ENCODE data around the gene ARID5B.

Gene ARID5B

DNA sequence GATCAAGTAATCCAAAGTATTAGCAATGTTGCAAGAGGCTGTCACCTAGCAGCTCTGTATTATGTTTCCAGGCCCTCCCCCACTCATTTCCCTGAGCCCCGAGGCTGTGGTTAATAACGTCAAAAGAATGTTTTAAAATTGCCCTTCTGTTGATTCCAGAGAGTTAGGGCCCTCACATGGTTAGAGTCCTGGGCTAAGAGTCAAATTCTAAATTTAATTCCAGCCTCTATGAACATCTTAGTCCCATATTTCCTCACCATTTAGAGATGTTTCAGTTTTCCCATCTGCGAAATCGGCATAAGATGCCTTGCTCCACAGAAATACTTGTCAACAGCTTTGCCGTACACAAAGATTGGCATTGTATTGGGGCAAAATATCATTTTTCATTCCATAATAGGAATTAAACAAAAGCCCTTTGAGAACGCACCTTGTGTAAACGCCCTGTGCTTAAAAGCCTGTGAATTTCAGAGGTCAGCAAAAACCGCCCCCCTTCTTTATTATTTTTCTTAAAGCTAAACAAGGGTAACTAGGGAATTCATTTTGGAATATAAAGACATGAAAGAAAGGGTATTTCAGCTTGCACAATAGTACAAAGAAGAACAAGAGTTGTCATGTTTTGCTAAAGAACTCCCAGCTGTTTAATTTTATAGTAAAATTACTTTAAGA is 135.8 kb downstream of the ARID5B start:
- no peak overlapping the region for H3K27ac ChIP-seq (ENCODE audit: low read length)

DNA sequence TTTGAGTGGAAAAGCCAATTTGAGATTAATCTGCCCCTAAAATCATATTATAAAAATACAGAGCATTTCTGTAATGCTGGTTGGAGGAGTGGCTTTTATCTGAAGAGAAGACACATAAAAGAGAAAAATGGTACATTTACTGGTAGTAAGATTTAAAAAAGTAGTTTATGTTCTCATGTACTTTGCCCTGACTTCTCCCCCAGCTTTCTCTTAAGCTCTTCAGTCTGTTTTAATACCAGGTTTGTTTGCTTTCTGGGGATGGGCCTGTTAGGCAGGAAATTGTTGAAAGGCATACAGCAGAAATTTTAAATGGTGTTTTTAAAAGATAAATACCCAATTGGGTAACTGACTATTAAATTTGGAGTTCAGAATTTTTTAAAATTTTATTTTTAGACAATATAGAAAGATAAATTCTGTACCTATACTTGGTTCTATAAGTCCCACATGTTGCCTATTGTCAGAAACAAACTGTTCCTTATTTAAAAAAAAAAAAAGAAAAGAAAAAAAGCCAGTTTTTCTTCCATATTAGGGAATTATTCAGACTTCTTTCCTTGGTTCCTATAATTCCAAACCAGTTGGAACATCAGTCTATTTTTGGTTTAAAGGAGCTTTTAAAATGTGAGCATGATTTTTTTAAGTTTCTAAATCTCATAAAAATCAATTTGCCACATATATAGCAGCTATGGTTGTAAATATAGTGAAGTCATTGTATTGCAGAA is 136.6 kb downstream of the ARID5B start:
- no peaks in the 10 kb centered on the region for H3K9me3 ChIP-seq (ENCODE audit: control insufficient read depth, low read depth, low read length)
- no peak overlapping the region for H3K27ac ChIP-seq (ENCODE audit: low read length)
- peaks cover 15% of the 10 kb centered on the region for H3K4me1 ChIP-seq (ENCODE audit: control insufficient read depth, low read depth, low read length)
- no peak overlapping the region for H3K4me3 ChIP-seq (ENCODE audit: low read length)
- H3K9ac ChIP-seq (ENCODE audit: low read length), result no peak overlapping the region
- no peaks in the 10 kb centered on the region for H3K36me3 ChIP-seq (ENCODE audit: control insufficient read depth, low read depth, low read length)
- no peaks in the 10 kb centered on the region for H3K27me3 ChIP-seq (ENCODE audit: control insufficient read depth, insufficient read depth, low read length)

More for the DNA sequence above, 135.8 kb downstream of the ARID5B start:
- H3K9me3 ChIP-seq (ENCODE audit: control insufficient read depth, low read depth, low read length), result no peaks in the 10 kb centered on the region
- no peak overlapping the region for H3K9ac ChIP-seq (ENCODE audit: low read length)
- no peaks in the 10 kb centered on the region for H3K27me3 ChIP-seq (ENCODE audit: control insufficient read depth, insufficient read depth, low read length)
- no peak overlapping the region for H3K4me3 ChIP-seq (ENCODE audit: low read length)
- peaks cover 13% of the 10 kb centered on the region for H3K4me1 ChIP-seq (ENCODE audit: control insufficient read depth, low read depth, low read length)
- H3K36me3 ChIP-seq (ENCODE audit: control insufficient read depth, low read depth, low read length), result no peaks in the 10 kb centered on the region

DNA sequence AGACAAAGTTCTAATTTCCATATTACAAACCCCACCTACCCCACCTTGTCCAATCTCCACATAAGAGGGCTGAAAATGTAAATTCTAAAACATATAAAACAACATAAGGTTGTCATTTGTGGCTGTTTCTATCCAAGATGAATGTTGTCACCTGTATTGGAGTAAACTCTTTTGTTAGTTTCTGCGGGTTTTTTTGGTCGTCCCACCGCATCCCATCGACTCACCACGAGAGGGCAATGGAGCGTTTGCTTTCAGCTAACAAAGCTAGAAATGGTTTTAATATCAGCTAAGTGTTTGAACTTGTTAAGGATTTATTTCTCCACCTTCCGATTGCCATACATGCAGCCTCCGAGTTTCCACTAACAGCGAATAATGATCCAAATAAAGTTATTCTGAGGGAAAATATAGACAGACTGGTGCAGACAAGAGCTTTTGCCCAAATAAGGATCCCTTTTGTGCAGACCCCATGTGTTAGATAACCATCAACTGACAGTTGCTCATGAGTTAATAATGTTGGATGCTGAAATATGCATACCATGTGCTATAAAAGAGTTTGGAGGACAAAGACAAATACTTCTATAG is 137.2 kb downstream of the ARID5B start:
- no peak overlapping the region for H3K4me3 ChIP-seq (ENCODE audit: low read length)
- no peak overlapping the region for H3K9ac ChIP-seq (ENCODE audit: low read length)
- H3K4me1 ChIP-seq (ENCODE audit: control insufficient read depth, low read depth, low read length), result peaks cover 21% of the 10 kb centered on the region
- H3K9me3 ChIP-seq (ENCODE audit: control insufficient read depth, low read depth, low read length), result no peaks in the 10 kb centered on the region
- H3K36me3 ChIP-seq (ENCODE audit: control insufficient read depth, low read depth, low read length), result no peaks in the 10 kb centered on the region
- H3K27me3 ChIP-seq (ENCODE audit: control insufficient read depth, insufficient read depth, low read length), result no peaks in the 10 kb centered on the region
- no peak overlapping the region for H3K27ac ChIP-seq (ENCODE audit: low read length)

DNA sequence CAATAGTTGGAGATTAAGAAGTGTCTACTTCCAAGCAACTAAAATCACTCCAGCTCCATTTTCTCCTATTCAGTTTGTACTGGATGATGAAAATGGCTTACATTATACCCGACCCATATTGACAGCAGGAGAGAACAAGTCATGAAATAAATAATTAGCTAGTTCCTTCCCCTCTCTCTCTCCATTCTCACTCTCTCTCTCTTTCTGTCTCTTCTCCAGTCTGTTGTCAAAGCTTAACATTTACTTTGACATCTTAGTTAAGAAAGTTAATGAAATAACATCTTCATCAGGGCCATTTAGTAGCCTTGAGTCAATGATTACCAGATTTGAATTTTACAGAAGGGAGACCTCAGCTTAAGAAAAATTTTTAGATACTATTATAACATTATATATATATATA is 138.5 kb downstream of the ARID5B start:
- no peak overlapping the region for H3K27ac ChIP-seq (ENCODE audit: low read length)
- H3K9me3 ChIP-seq (ENCODE audit: control insufficient read depth, low read depth, low read length), result no peaks in the 10 kb centered on the region
- H3K9ac ChIP-seq (ENCODE audit: low read length), result no peak overlapping the region
- H3K4me1 ChIP-seq (ENCODE audit: control insufficient read depth, low read depth, low read length), result peaks cover 23% of the 10 kb centered on the region
- no peaks in the 10 kb centered on the region for H3K36me3 ChIP-seq (ENCODE audit: control insufficient read depth, low read depth, low read length)
- H3K4me3 ChIP-seq (ENCODE audit: low read length), result no peak overlapping the region
- H3K27me3 ChIP-seq (ENCODE audit: control insufficient read depth, insufficient read depth, low read length), result no peaks in the 10 kb centered on the region

- no peaks in the 10 kb centered on the region for H3K9me3 ChIP-seq (ENCODE audit: control insufficient read depth, low read depth, low read length)
- H3K9ac ChIP-seq (ENCODE audit: low read length), result no peak overlapping the region
- H3K4me3 ChIP-seq (ENCODE audit: low read length), result no peak overlapping the region
- H3K27me3 ChIP-seq (ENCODE audit: control insufficient read depth, insufficient read depth, low read length), result no peaks in the 10 kb centered on the region
- no peaks in the 10 kb centered on the region for H3K36me3 ChIP-seq (ENCODE audit: control insufficient read depth, low read depth, low read length)
- no peak overlapping the region for H3K27ac ChIP-seq (ENCODE audit: low read length)
- H3K4me1 ChIP-seq (ENCODE audit: control insufficient read depth, low read depth, low read length), result peaks cover 23% of the 10 kb centered on the region
These were observed 139.4 kb downstream of the ARID5B start for GRCh38 chr10:62040881-62041280.

- Histone ChIP-seq H3K9ac (ENCODE audit: low read length) (no peak overlapping the region), H3K4me3 (ENCODE audit: low read length) (no peak overlapping the region), H3K4me1 (ENCODE audit: control insufficient read depth, low read depth, low read length) (peaks cover 13% of the 10 kb centered on the region), H3K9me3 (ENCODE audit: control insufficient read depth, low read depth, low read length) (no peaks in the 10 kb centered on the region), H3K27me3 (ENCODE audit: control insufficient read depth, insufficient read depth, low read length) (peaks cover 2% of the 10 kb centered on the region), H3K36me3 (ENCODE audit: control insufficient read depth, low read depth, low read length) (no peaks in the 10 kb centered on the region), H3K27ac (ENCODE audit: low read length) (no peak overlapping the region)
These were observed 142.0 kb downstream of the ARID5B start for GRCh38 chr10:62043421-62044021.

- Histone ChIP-seq H3K9ac (ENCODE audit: low read length) (no peak overlapping the region), H3K27ac (ENCODE audit: low read length) (no peak overlapping the region), H3K4me3 (ENCODE audit: low read length) (no peak overlapping the region), H3K36me3 (ENCODE audit: control insufficient read depth, low read depth, low read length) (no peaks in the 10 kb centered on the region), H3K4me1 (ENCODE audit: control insufficient read depth, low read depth, low read length) (peaks cover 21% of the 10 kb centered on the region), H3K9me3 (ENCODE audit: control insufficient read depth, low read depth, low read length) (no peaks in the 10 kb centered on the region), H3K27me3 (ENCODE audit: control insufficient read depth, insufficient read depth, low read length) (peaks cover 11% of the 10 kb centered on the region)
These were observed 143.1 kb downstream of the ARID5B start for GRCh38 chr10:62044566-62044965.

DNA sequence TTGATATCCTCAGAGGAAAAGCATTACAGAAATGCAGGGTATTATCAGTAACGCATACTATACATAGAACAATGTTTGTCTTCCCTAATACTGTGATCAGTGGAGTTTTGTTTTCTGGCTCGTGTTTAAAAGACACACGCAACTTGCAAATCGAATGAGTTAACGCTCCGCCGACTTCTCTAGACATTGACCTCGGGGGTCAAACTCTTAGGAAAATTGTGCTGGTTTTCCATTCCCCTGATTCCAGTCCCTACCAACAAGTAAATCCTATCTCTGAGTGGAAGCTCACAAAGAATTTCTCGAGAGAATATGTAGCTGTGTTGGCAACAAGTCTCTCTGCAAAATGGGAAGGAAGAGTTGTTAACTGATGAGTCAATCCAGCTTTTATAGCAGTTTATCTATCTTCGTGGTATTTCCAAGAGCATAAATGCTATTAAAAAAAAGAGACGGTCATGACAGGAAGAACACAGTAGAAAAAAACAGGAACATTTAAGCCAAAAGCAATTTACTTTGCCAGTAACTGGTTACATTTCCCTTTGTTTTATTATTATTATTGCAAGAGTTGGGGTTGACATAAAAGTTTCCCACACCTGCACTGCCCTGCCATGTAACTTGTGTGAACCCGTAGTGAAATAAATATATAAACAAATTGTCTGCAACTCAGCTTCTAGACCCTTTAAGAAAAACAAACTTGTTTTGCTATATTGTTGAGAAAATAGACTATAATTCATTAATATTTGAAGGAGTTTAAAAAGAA is 144.4 kb downstream of the ARID5B start:
- no peak overlapping the region for H3K9ac ChIP-seq (ENCODE audit: low read length)
- peaks cover 27% of the 10 kb centered on the region for H3K4me1 ChIP-seq (ENCODE audit: control insufficient read depth, low read depth, low read length)
- no peak overlapping the region for H3K4me3 ChIP-seq (ENCODE audit: low read length)
- peaks cover 22% of the 10 kb centered on the region for H3K27me3 ChIP-seq (ENCODE audit: control insufficient read depth, insufficient read depth, low read length)
- no peak overlapping the region for H3K27ac ChIP-seq (ENCODE audit: low read length)
- no peaks in the 10 kb centered on the region for H3K36me3 ChIP-seq (ENCODE audit: control insufficient read depth, low read depth, low read length)
- no peaks in the 10 kb centered on the region for H3K9me3 ChIP-seq (ENCODE audit: control insufficient read depth, low read depth, low read length)

GRCh38 chr10:62046522-62047227 is 145.2 kb downstream of the ARID5B start:
- H3K4me1 ChIP-seq (ENCODE audit: control insufficient read depth, low read depth, low read length), result peaks cover 33% of the 10 kb centered on the region
- H3K9ac ChIP-seq (ENCODE audit: low read length), result no peak overlapping the region
- H3K27me3 ChIP-seq (ENCODE audit: control insufficient read depth, insufficient read depth, low read length), result peaks cover 22% of the 10 kb centered on the region
- H3K4me3 ChIP-seq (ENCODE audit: low read length), result no peak overlapping the region
- H3K27ac ChIP-seq (ENCODE audit: low read length), result no peak overlapping the region
- H3K36me3 ChIP-seq (ENCODE audit: control insufficient read depth, low read depth, low read length), result no peaks in the 10 kb centered on the region
- no peaks in the 10 kb centered on the region for H3K9me3 ChIP-seq (ENCODE audit: control insufficient read depth, low read depth, low read length)

- H3K4me3 ChIP-seq (ENCODE audit: low read length), result no peak overlapping the region
- peaks cover 35% of the 10 kb centered on the region for H3K4me1 ChIP-seq (ENCODE audit: control insufficient read depth, low read depth, low read length)
- H3K9ac ChIP-seq (ENCODE audit: low read length), result no peak overlapping the region
- no peaks in the 10 kb centered on the region for H3K9me3 ChIP-seq (ENCODE audit: control insufficient read depth, low read depth, low read length)
- H3K36me3 ChIP-seq (ENCODE audit: control insufficient read depth, low read depth, low read length), result no peaks in the 10 kb centered on the region
- H3K27ac ChIP-seq (ENCODE audit: low read length), result no peak overlapping the region
- H3K27me3 ChIP-seq (ENCODE audit: control insufficient read depth, insufficient read depth, low read length), result peaks cover 22% of the 10 kb centered on the region
These were observed 145.9 kb downstream of the ARID5B start for GRCh38 chr10:62047228-62047892.

All from iPS-18a (cell line).